Gastrocnemius medialis (tissue), 4 donors: ENCODE data around the gene COL23A1. TPM values are rescaled to one million over a fixed set of nuclear protein-coding genes. Genes with fewer than 3 reads are reported as not detected.

Source experiments
- ATAC-seq, 2 donors: fragments of 150-250 bp; one replicate each; pipeline ENCODE4 v1.9.1; 2016
- DNase-seq, 2 donors: peaks; one replicate each; pipeline ENCODE4 v3.0.0-alpha.2; 2019
- H3K27ac ChIP-seq, 4 donors: fragments of 200-600 bp; sonication (generic); 1 replicate in 1 of 4; 2 replicates in 3 of 4; pipeline ENCODE4 v1.5.1; 2016 to 2018; ENCODE audit warnings: mild to moderate bottlenecking in 2 of 4, moderate library complexity in 1 of 4
- H3K27me3 ChIP-seq, 3 donors: fragments of 200-600 bp; sonication (generic) in 2 of 3; 1 replicate in 1 of 3; 2 replicates in 2 of 3; pipeline versions ENCODE4 v1.5.1 to v1.6.0; 2016 to 2019; ENCODE audit warnings: mild to moderate bottlenecking in 1 of 3, moderate library complexity in 1 of 3
- H3K36me3 ChIP-seq, 2 donors: fragments of 200-600 bp; sonication (generic) in 1 of 2; one replicate each; pipeline ENCODE4 v1.5.1; 2017 to 2018
- H3K4me1 ChIP-seq, 2 donors: fragments of 200-600 bp; sonication (generic) in 1 of 2; one replicate each; pipeline ENCODE4 v1.5.1; 2016 to 2017; ENCODE audit warnings: mild to moderate bottlenecking in 2 of 2
- H3K4me3 ChIP-seq, 4 donors: fragments of 200-600 bp; sonication (generic) in 3 of 4; 1 replicate in 1 of 4; 2 replicates in 3 of 4; pipeline ENCODE4 v1.5.1; 2016 to 2019; ENCODE audit warnings: mild to moderate bottlenecking in 2 of 4
- H3K9me3 ChIP-seq, 3 donors: fragments of 200-600 bp; sonication (generic) in 2 of 3; 1 replicate in 1 of 3; 2 replicates in 2 of 3; pipeline ENCODE4 v1.5.1; 2016 to 2019
- POLR2A ChIP-seq, 2 donors: fragments of 450-650 bp; IDR thresholded peaks; one replicate each; pipeline ENCODE4 v1.6.1; 2017; ENCODE audit warnings: antibody characterized with exemption in 2 of 2, mild to moderate bottlenecking in 2 of 2, moderate library complexity in 2 of 2
- in situ Hi-C, 4 donors: fragments of 200-750 bp; cut with MboI; loops; one replicate each; pipeline versions ENCODE4 v1.15.0 to v1.8.0; 2017; ENCODE audit warnings: low sequenced_read_pairs in 4 of 4
- intact Hi-C: fragments of 100-400 bp; cut with DNase I; formaldehyde crosslinking; loops from one replicate; pipeline ENCODE4 v1.15.1; 2023; ENCODE audit warnings: low total_unique reads
- total RNA-seq, 4 donors: library from RNA; depleted of rRNA; stranded (reverse); fragments of >200 nt; gene quantifications; one replicate each; pipeline versions ENCODE4 v1.1.0 to v1.2.3, GENCODE V29; 2016
- TF ChIP-seq, protein P1 (sequence below), 5 experiments: fragments of 450-650 bp in 3 of 5; fragments of 200-600 bp in 2 of 5; sonication (generic) in 2 of 5; IDR thresholded peaks in 4 of 5; conservative IDR thresholded peaks in 1 of 5; 1 replicate in 4 of 5; 2 replicates in 1 of 5; pipeline ENCODE4 v1.5.1; 2016 to 2019; ENCODE audit warnings: antibody characterized with exemption in 5 of 5, mild to moderate bottlenecking in 3 of 5, moderate library complexity in 3 of 5

COL23A1 gene
- total RNA-seq, 4 donors from 2014 or later, result 0.62 to 1.1 (median 0.97) TPM; not detected in 1

GRCh38 chr5:178221282-178221681, 368.9 kb downstream of the COL23A1 start:
- no peak for TF ChIP-seq POLR2A (IDR thresholded peaks at IDR 0.05)
- TF ChIP-seq, protein P1, sequence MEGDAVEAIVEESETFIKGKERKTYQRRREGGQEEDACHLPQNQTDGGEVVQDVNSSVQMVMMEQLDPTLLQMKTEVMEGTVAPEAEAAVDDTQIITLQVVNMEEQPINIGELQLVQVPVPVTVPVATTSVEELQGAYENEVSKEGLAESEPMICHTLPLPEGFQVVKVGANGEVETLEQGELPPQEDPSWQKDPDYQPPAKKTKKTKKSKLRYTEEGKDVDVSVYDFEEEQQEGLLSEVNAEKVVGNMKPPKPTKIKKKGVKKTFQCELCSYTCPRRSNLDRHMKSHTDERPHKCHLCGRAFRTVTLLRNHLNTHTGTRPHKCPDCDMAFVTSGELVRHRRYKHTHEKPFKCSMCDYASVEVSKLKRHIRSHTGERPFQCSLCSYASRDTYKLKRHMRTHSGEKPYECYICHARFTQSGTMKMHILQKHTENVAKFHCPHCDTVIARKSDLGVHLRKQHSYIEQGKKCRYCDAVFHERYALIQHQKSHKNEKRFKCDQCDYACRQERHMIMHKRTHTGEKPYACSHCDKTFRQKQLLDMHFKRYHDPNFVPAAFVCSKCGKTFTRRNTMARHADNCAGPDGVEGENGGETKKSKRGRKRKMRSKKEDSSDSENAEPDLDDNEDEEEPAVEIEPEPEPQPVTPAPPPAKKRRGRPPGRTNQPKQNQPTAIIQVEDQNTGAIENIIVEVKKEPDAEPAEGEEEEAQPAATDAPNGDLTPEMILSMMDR (IDR thresholded peaks at IDR 0.05 in 4 of 5, conservative IDR thresholded peaks at IDR 0.05 in 1 of 5), result no peak
- DNase-seq, result no peak
- H3K4me3 ChIP-seq, result no peak overlapping the region
- H3K4me1 ChIP-seq, result peaks cover 13 to 17% of the 10 kb centered on the region in 2 donors
- no peak for ATAC-seq
- peaks cover 0 to 52% of the 10 kb centered on the region in 2 donors for H3K36me3 ChIP-seq
- no peaks in the 10 kb centered on the region for H3K27me3 ChIP-seq
- in situ Hi-C loops (no loop called here), intact Hi-C loops (no loop called here)
- H3K27ac ChIP-seq, result peak overlapping the region; percentile 68 to 82 (median 76)
- no peaks in the 10 kb centered on the region for H3K9me3 ChIP-seq

DNA sequence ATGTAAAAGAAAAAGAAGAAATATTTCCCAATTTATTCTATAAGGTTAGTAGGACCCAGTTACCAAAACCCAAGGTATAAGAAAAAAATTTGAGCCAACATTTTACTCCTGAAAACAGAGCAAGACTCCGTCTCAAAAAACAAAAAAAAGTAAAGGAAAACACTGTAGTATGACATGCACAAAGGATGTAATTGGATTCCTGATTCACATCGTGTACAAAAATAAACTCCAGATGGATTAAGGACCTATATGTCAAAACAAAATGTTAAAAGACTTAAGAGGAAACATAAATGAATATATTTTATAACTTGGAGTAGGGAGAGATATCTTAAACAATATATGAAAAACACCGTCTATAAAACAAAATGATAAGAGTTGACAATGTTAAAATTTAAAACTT, 371.4 kb downstream of the COL23A1 start:
- TF ChIP-seq, protein P1 (IDR thresholded peaks at IDR 0.05 in 4 of 5, conservative IDR thresholded peaks at IDR 0.05 in 1 of 5), result no peak
- TF ChIP-seq POLR2A (IDR thresholded peaks at IDR 0.05), result no peak
- DNase-seq (no peak), ATAC-seq (no peak)
- peaks cover 17% of the 10 kb centered on the region in 2 donors for H3K4me1 ChIP-seq
- no peaks in the 10 kb centered on the region for H3K9me3 ChIP-seq
- H3K36me3 ChIP-seq, result peaks cover 0 to 68% of the 10 kb centered on the region in 2 donors
- H3K27ac ChIP-seq, result peak overlapping the region; percentile 0 to 67 (median 10)
- H3K4me3 ChIP-seq, result no peak overlapping the region
- H3K27me3 ChIP-seq, result no peaks in the 10 kb centered on the region
- in situ Hi-C loops, result no loop called here
- intact Hi-C loops, result no loop called here

GRCh38 chr5:178218237-178218776, 371.9 kb downstream of the COL23A1 start:
- DNase-seq (no peak), ATAC-seq (no peak)
- H3K4me3 ChIP-seq, result no peak overlapping the region
- peak overlapping the region; percentile 0 to 67 (median 10) for H3K27ac ChIP-seq
- H3K4me1 ChIP-seq, result peaks cover 17 to 23% of the 10 kb centered on the region in 2 donors
- no peaks in the 10 kb centered on the region for H3K27me3 ChIP-seq
- H3K9me3 ChIP-seq, result no peaks in the 10 kb centered on the region
- peaks cover 0 to 73% of the 10 kb centered on the region in 2 donors for H3K36me3 ChIP-seq
- intact Hi-C loops, result no loop called here
- no peak for TF ChIP-seq POLR2A (IDR thresholded peaks at IDR 0.05)
- TF ChIP-seq, protein P1 (IDR thresholded peaks at IDR 0.05 in 4 of 5, conservative IDR thresholded peaks at IDR 0.05 in 1 of 5), result no peak
- in situ Hi-C loops, result no loop called here

DNA sequence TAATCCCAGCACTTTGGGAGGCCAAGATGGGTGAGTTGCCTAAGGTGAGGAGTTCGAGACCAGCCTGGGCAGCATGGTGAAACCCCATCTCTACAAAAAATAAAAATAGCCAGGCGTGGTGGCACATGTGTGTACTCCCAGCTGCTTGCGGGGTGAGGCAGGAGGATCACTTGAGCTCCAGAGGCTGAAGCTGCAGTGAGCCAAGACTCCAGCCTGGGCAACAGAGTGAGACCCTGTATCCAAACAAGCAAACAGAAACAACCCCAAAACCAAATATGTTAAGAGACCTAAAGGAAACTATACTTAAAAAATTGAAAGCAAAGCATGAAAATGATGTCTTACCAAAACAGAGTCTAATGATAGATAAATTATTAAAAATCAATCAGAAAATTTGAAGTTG, 373.4 kb downstream of the COL23A1 start:
- ATAC-seq, result no peak
- Histone ChIP-seq H3K27ac (no peak overlapping the region), H3K27me3 (no peaks in the 10 kb centered on the region), H3K4me3 (no peak overlapping the region), H3K4me1 (peaks cover 15 to 21% of the 10 kb centered on the region in 2 donors), H3K9me3 (no peaks in the 10 kb centered on the region), H3K36me3 (peaks cover 2 to 78% of the 10 kb centered on the region in 2 donors)
- intact Hi-C loops (no loop called here), in situ Hi-C loops (no loop called here)
- DNase-seq, result no peak
- TF ChIP-seq, protein P1 (IDR thresholded peaks at IDR 0.05 in 4 of 5, conservative IDR thresholded peaks at IDR 0.05 in 1 of 5), result no peak
- no peak for TF ChIP-seq POLR2A (IDR thresholded peaks at IDR 0.05)

DNA sequence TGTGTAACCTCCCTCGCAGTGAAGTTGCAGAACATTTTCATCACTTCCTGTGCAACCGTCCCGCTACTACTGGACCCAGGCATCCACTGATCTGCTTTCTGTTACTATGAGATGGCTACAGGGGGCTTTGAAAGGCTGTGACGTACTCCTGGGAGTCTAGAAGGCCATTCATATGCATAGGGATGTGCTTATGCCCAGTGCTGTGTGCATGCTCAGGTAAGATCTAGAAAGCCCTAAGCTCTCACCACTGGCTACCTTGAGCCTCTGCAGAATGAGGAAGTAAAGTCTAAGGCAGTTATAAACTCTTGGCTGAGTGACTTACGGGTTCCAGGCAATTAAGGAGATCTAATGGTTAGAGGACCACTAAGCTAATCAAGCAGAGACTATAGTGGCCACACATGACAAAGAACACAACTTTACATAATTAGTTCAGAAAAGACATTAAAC, 374.1 kb downstream of the COL23A1 start:
- no peak for TF ChIP-seq POLR2A (IDR thresholded peaks at IDR 0.05)
- TF ChIP-seq, protein P1 (IDR thresholded peaks at IDR 0.05 in 4 of 5, conservative IDR thresholded peaks at IDR 0.05 in 1 of 5), result no peak
- H3K36me3 ChIP-seq, result peaks cover 5 to 78% of the 10 kb centered on the region in 2 donors
- no peaks in the 10 kb centered on the region for H3K27me3 ChIP-seq
- H3K4me1 ChIP-seq, result peaks cover 11 to 17% of the 10 kb centered on the region in 2 donors
- H3K4me3 ChIP-seq, result no peak overlapping the region
- DNase-seq, result no peak
- in situ Hi-C loops (no loop called here), intact Hi-C loops (no loop called here)
- H3K9me3 ChIP-seq, result no peaks in the 10 kb centered on the region
- no peak overlapping the region for H3K27ac ChIP-seq
- no peak for ATAC-seq
